IPS-NIHi7 (cell line): Measurements from ENCODE around the gene KARS1.
A peak's percentile ranks its signal among the peaks of the same experiment; 100 is the strongest.

Experiments used
- DNase-seq: peaks from one replicate; pipeline ENCODE4 v3.0.0; 2012; ENCODE audit warnings: mixed read lengths; ENCODE audit errors: extremely low spot score

KARS1 gene

DNA sequence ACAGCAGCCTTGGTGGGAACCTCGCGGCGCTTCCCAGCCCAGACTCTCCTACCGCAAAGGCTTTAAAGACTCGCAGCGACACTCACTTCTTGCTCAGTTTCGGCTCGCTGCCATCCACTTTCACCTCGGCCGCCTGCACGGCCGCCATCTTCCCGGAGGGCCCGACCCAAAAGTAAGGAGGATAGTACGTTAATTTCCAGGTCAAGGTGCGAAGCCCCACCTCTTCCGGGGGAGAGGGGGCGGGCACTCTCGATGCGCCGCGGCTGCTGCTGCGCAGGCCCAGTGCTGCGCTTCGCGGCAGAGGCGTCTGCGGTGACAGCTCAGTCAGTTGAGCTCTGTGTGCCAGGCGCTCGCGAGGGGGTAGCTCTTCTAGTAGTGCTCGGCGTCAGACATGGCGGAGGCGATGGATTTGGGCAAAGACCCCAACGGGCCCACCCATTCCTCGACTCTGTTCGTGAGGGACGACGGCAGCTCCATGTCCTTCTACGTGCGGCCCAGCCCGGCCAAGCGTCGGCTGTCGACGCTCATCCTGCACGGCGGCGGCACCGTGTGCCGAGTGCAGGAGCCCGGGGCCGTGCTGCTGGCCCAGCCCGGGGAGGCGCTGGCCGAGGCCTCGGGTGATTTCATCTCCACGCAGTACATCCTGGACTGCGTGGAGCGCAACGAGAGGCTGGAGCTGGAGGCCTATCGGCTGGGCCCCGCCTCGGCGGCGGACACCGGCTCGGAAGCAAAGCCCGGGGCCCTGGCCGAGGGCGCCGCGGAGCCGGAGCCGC lies at the start of gene KARS1, which contains the start of gene TERF2IP:
TSS of gene KARS1 (minus strand) at position 174 of the 773 bp plus-strand sequence. CDS start at position 148, 26 bp downstream.
TSS of gene TERF2IP (plus strand) at position 282 of the 773 bp plus-strand sequence. CDS start at position 392, 110 bp downstream.
- DNase-seq, result peak; percentile 96

GRCh38 chr16:75695708-75696107 lies 48.2 kb upstream of the KARS1 start:
- peak; percentile 45 for DNase-seq

GRCh38 chr16:75687361-75687760 lies 39.9 kb upstream of the KARS1 start:
- DNase-seq, result no peak

DNA sequence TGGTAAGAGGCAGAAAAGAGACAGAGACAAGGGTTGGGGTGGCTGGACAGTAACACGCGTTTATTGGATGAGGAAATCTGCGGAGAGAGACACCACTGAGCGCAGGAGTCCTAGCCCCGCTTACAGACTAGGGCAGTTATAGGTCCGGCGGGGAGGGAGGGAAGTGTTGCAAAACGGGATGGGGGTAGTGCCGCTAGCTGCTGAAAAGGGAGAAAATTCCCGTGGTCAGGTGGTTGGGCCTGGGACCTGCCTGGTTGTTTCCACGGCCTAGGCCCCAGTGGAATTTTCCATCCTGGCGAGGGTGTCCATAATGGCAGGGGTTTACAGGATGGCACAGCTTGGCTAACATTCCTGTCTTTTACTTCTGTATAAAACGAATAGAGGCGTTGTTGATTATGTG lies 34.8 kb upstream of the KARS1 start:
- no peak for DNase-seq

GRCh38 chr16:75679366-75679765 lies 31.9 kb upstream of the KARS1 start:
- DNase-seq, result no peak

DNA sequence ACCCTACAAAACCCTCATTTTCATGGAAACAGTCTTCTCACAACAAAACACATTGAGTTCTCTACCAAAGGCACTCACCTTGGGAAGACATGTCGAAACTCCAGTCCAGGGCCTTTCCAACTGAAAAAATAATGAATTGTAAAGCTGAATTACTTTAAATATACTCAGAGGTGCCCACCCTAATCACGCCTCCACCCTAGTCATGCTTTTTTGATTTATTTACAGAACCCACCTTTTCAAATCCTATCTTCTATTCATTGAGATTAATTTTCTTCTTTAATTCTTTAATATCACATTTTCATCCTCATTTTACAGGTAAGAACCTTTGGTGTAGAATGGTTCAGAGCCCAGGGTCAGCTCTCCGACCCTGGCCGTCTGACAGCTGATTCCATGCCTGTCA lies 29.4 kb upstream of the KARS1 start, which contains the start of gene CPHXL2:
TSS of gene CPHXL2 (minus strand) at position 101 of the 400 bp plus-strand sequence. CDS start at position 91, 10 bp downstream.
- DNase-seq, result no peak

GRCh38 chr16:75667503-75667902 lies 20.0 kb upstream of the KARS1 start:
- DNase-seq, result no peak

GRCh38 chr16:75660726-75661302 lies 13.3 kb upstream of the KARS1 start:
- DNase-seq, result no peak

- no peak for DNase-seq
Observed at GRCh38 chr16:75660321-75660720, 12.9 kb upstream of the KARS1 start.

- DNase-seq, result no peak
Observed at GRCh38 chr16:75658175-75658574, 10.7 kb upstream of the KARS1 start.

DNA sequence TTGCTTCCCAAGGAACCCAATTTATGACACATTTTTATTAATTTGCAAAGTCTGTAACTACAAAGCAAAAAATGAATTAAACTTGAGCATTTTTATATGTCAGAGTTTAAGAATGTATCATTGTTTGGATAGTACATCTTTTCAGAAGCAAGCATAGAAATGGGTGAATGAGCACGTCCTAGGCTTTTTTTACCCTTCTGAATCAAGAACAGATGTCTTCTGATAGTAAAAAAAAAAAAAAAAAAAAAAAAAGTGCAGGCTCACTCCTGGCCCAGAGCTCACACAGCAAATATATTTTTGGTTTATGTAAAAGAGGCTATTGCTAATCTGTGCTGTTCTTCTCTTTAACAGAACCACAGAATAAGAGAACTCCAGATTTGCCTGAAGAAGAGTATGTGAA lies 6.5 kb upstream of the KARS1 start:
- no peak for DNase-seq

- peak; percentile 69 for DNase-seq
Observed at GRCh38 chr16:75648265-75649076, 1.0 kb upstream of the KARS1 start.

GRCh38 chr16:75647112-75647491 lies 363 bp downstream of the KARS1 start:
- no peak for DNase-seq

GRCh38 chr16:75644240-75645012 lies 3.0 kb downstream of the KARS1 start:
- DNase-seq, result no peak

- DNase-seq, result no peak
Observed at GRCh38 chr16:75640598-75640997, 6.9 kb downstream of the KARS1 start.

- no peak for DNase-seq
Observed at GRCh38 chr16:75635036-75635435, 12.4 kb downstream of the KARS1 start.

GRCh38 chr16:75632857-75633256 lies 14.6 kb downstream of the KARS1 start:
- DNase-seq, result no peak

DNA sequence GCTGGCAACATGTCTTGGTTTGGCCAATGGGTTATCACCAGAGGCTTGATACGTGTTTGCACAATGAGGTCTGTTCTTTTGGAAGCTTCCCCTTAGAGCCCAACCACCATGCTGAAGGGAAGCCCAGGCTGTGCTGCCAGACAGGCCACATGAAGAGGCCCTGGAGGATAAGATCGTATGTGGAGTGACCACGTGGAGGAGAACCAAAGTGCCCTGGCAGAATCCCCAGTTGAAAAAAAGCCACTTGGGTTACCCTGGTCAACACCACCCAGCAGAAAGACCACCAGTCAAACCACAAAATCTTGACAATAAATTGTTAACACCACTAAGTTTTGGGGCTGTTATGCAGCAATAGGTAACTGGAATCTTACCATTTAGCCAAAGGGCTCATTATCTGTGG lies 17.4 kb downstream of the KARS1 start:
- DNase-seq, result no peak

GRCh38 chr16:75629132-75629531 lies 18.3 kb downstream of the KARS1 start:
- no peak for DNase-seq

GRCh38 chr16:75628351-75628750 lies 19.1 kb downstream of the KARS1 start:
- no peak for DNase-seq

DNA sequence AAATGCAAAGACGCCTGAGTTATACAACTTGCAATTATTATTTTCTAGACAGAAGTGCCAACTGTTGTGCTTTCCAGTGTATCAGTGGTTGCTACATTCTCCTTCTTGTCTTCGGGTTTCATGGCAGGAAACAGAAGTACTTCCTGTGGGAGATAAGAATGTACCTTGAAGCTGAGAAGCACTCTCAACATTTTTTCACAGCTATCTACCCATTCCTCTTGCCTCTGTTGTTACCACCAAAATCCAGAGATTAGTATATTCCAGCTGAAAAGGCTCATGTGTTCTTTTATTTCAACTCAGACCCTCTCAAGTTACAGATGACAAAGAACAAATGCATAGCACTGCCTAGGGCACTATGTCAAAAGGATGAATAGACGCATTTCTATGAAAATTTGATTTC lies 19.6 kb downstream of the KARS1 start:
- no peak for DNase-seq

- DNase-seq, result no peak
Observed at GRCh38 chr16:75626806-75627205, 20.7 kb downstream of the KARS1 start.
